SK-N-SH (cell line): Measurements from ENCODE around the gene ASF1B. TPM values are rescaled to one million over a fixed set of nuclear protein-coding genes. Genes with fewer than 3 reads are reported as not detected.

ENCODE experiments used
- CTCF ChIA-PET: fragments of 300-600, 350-600 bp; formaldehyde crosslinking; extraction: SDS; loops from one replicate; lab custom pipeline; 2021; lab: Yijun Ruan, JAX
- POLR2A ChIA-PET: fragments of 350-600 bp; sonication (Branson Sonifier 250); formaldehyde crosslinking; extraction: SDS; loops from one replicate; lab custom pipeline; 2020; ENCODE audit warnings: antibody characterized with exemption, inconsistent platforms; lab: Yijun Ruan, JAX
- DNase-seq: peaks from one replicate; pipeline ENCODE4 v3.0.0; 2012
- H2AFZ ChIP-seq: fragments of 200-600 bp; sonication (generic); 2 replicates; pipeline ENCODE4 v1.8.1; 2016; ENCODE audit warnings: antibody characterized with exemption, mild to moderate bottlenecking, low read depth
- H3F3A ChIP-seq: fragments of 200-600 bp; sonication (generic); replicated peaks from 2 replicates; pipeline ENCODE3; 2016; ENCODE audit warnings: antibody characterized with exemption, mild to moderate bottlenecking; ENCODE audit not compliant: insufficient read depth
- H3K27ac ChIP-seq, 2 experiments: fragments of 200-500 bp in 1 of 2; fragments of 200-600 bp in 1 of 2; sonication (Bioruptor generic) in 1 of 2; sonication (generic), shearing (Covaris generic) in 1 of 2; 2 replicates each; pipeline versions ENCODE4 v1.5.1 to v1.6.1; 2014 to 2016; ENCODE audit warnings: low read depth in 2 of 2, inconsistent platforms in 1 of 2, low read length in 1 of 2, mild to moderate bottlenecking in 1 of 2, mixed read lengths in 1 of 2
- H3K27me3 ChIP-seq: fragments of 200-600 bp; sonication (generic), shearing (Covaris generic); 2 replicates; pipeline ENCODE4 v1.6.1; 2016; ENCODE audit warnings: mixed run types; ENCODE audit not compliant: insufficient read depth
- H3K36me3 ChIP-seq, 2 experiments: fragments of 200-500 bp in 1 of 2; fragments of 200-600 bp in 1 of 2; sonication (Bioruptor generic) in 1 of 2; sonication (generic) in 1 of 2; replicated peaks in 1 of 2; 2 replicates each; pipeline versions ENCODE3 to v1.5.1; 2014 to 2016; ENCODE audit warnings: low read length in 1 of 2, mild to moderate bottlenecking in 1 of 2; ENCODE audit not compliant: insufficient read depth in 2 of 2, control insufficient read depth in 1 of 2
- H3K4me1 ChIP-seq, 2 experiments: fragments of 200-500 bp in 1 of 2; fragments of 200-600 bp in 1 of 2; sonication (Bioruptor generic) in 1 of 2; sonication (generic), shearing (Covaris generic) in 1 of 2; 2 replicates each; pipeline versions ENCODE4 v1.5.1 to v1.6.1; 2014 to 2016; ENCODE audit warnings: low read depth in 1 of 2, low read length in 1 of 2, mixed run types in 1 of 2; ENCODE audit not compliant: insufficient read depth in 2 of 2, control insufficient read depth in 1 of 2
- H3K4me2 ChIP-seq: fragments of 200-600 bp; sonication (generic), shearing (Covaris generic); 2 replicates; pipeline ENCODE4 v1.6.1; 2017; ENCODE audit warnings: mixed run types
- H3K4me3 ChIP-seq, 2 experiments: fragments of 200-500 bp in 1 of 2; fragments of 200-600 bp in 1 of 2; sonication (Bioruptor generic) in 1 of 2; sonication (generic), shearing (Covaris generic) in 1 of 2; 2 replicates each; pipeline versions ENCODE4 v1.5.1 to v1.8.1; 2014 to 2016; ENCODE audit warnings: low read depth in 2 of 2, inconsistent platforms in 1 of 2, low read length in 1 of 2, mild to moderate bottlenecking in 1 of 2, mixed read lengths in 1 of 2, moderate library complexity in 1 of 2
- H3K79me2 ChIP-seq: fragments of 200-600 bp; sonication (generic); 2 replicates; pipeline ENCODE4 v1.8.1; 2017; ENCODE audit warnings: mild to moderate bottlenecking; ENCODE audit not compliant: insufficient read depth
- H3K9ac ChIP-seq: fragments of 200-600 bp; sonication (generic); 2 replicates; pipeline ENCODE4 v1.6.1; 2017; ENCODE audit warnings: mixed run types
- H3K9me2 ChIP-seq: fragments of 200-600 bp; sonication (generic); 2 replicates; pipeline ENCODE4 v1.6.1; 2017; ENCODE audit warnings: mixed run types
- H3K9me3 ChIP-seq: fragments of 200-600 bp; sonication (generic); 2 replicates; pipeline ENCODE4 v1.6.1; 2017; ENCODE audit warnings: mixed run types, mild to moderate bottlenecking, moderate library complexity
- H4K20me1 ChIP-seq: fragments of 200-600 bp; sonication (generic); 2 replicates; pipeline ENCODE4 v1.6.1; 2017; ENCODE audit warnings: mild to moderate bottlenecking, mixed run types; ENCODE audit not compliant: insufficient read depth
- CHD2 ChIP-seq: fragments of 150-350 bp; IDR thresholded peaks from 2 replicates; pipeline ENCODE4 v1.6.1; 2018; ENCODE audit warnings: low read length; ENCODE audit not compliant: partially characterized antibody
- ELF1 ChIP-seq: IDR thresholded peaks from 2 replicates; pipeline ENCODE4 v1.4.0; 2012
- EP300 ChIP-seq, 2 experiments: IDR thresholded peaks; 2 replicates each; pipeline versions ENCODE4 v1.4.0 to v1.6.1; 2012; ENCODE audit warnings: borderline replicate concordance in 1 of 2, low read depth in 1 of 2, low read length in 1 of 2
- FOSL2 ChIP-seq: IDR thresholded peaks from 2 replicates; pipeline ENCODE4 v1.4.0; 2012; ENCODE audit warnings: low read depth, mild to moderate bottlenecking, moderate library complexity, borderline replicate concordance
- FOXM1 ChIP-seq: IDR thresholded peaks from 2 replicates; pipeline ENCODE4 v1.4.0; 2012; ENCODE audit warnings: low read depth, mild to moderate bottlenecking
- GABPA ChIP-seq: IDR thresholded peaks from 2 replicates; pipeline ENCODE4 v1.4.0; 2012; ENCODE audit warnings: low read depth, mild to moderate bottlenecking
- MEF2A ChIP-seq: IDR thresholded peaks from 2 replicates; pipeline ENCODE4 v1.4.0; 2012; ENCODE audit warnings: low read depth, borderline replicate concordance
- MXI1 ChIP-seq: IDR thresholded peaks from 2 replicates; pipeline ENCODE4 v1.6.1; 2012; ENCODE audit warnings: mild to moderate bottlenecking, low read depth, low read length, improper control_type of control experiment
- NRF1 ChIP-seq: IDR thresholded peaks from 2 replicates; pipeline ENCODE4 v1.6.1; 2012; ENCODE audit warnings: low read depth, mild to moderate bottlenecking, low read length
- PBX3 ChIP-seq: IDR thresholded peaks from 2 replicates; pipeline ENCODE4; 2012
- POLR2AphosphoS5 ChIP-seq: IDR thresholded peaks from 2 replicates; pipeline ENCODE4 v1.6.1; 2012; ENCODE audit warnings: low read depth, low read length
- RAD21 ChIP-seq: IDR thresholded peaks from 2 replicates; pipeline ENCODE4 v1.6.1; 2012; ENCODE audit warnings: mild to moderate bottlenecking, low read length
- RCOR1 ChIP-seq: fragments of 150-350 bp; IDR thresholded peaks from 2 replicates; pipeline ENCODE4 v1.6.1; 2017; ENCODE audit warnings: antibody characterized with exemption, low read length
- RFX5 ChIP-seq: IDR thresholded peaks from 2 replicates; pipeline ENCODE4 v1.6.1; 2012; ENCODE audit warnings: mild to moderate bottlenecking, improper control_type of control experiment, low read length
- SMC3 ChIP-seq: IDR thresholded peaks from 2 replicates; pipeline ENCODE4 v1.6.1; 2012; ENCODE audit warnings: low read depth, low read length, improper control_type of control experiment
- TAF1 ChIP-seq: IDR thresholded peaks from 2 replicates; pipeline ENCODE4 v1.6.1; 2012; ENCODE audit warnings: low read depth, mild to moderate bottlenecking, low read length, moderate library complexity, borderline replicate concordance
- TCF12 ChIP-seq: IDR thresholded peaks from 2 replicates; pipeline ENCODE4 v1.4.0; 2012
- TEAD4 ChIP-seq: IDR thresholded peaks from 2 replicates; pipeline ENCODE4 v1.4.0; 2012; ENCODE audit warnings: mild to moderate bottlenecking, borderline replicate concordance; ENCODE audit not compliant: insufficient read depth
- YY1 ChIP-seq: IDR thresholded peaks from 2 replicates; pipeline ENCODE4 v1.4.0; 2012; ENCODE audit warnings: low read depth, mild to moderate bottlenecking
- WGBS: methylation state at CpG from one replicate; pipeline ENCODE4 v1.1.6; 2017; ENCODE audit warnings: low lambda C conversion rate; 5-methylcytosine and 5-hydroxymethylcytosine counted together
- polyA plus RNA-seq, 3 experiments: library from polyadenylated mRNA; depleted of rRNA; stranded (reverse); fragments of >200 nt; gene quantifications; 2 replicates each; pipeline ENCODE4 v1.2.3, GENCODE V29; 2012
- TF ChIP-seq, protein P1 (sequence below): IDR thresholded peaks from 2 replicates; pipeline ENCODE4 v1.4.0; 2012; ENCODE audit warnings: low read depth
- TF ChIP-seq, protein P2 (sequence below): fragments of 200-600 bp; sonication (generic); IDR thresholded peaks from 2 replicates; pipeline ENCODE4 v1.6.1; 2017; ENCODE audit warnings: antibody characterized with exemption, mild to moderate bottlenecking, moderate library complexity
- TF ChIP-seq, protein P3 (sequence below): IDR thresholded peaks from 2 replicates; pipeline ENCODE4 v1.4.0; 2012; ENCODE audit warnings: low read depth, borderline replicate concordance
- TF ChIP-seq, protein P4 (sequence below): fragments of 150-350 bp; IDR thresholded peaks from 2 replicates; pipeline ENCODE4 v1.6.1; 2016; ENCODE audit warnings: mild to moderate bottlenecking, low read depth, low read length
- TF ChIP-seq, protein P5 (sequence below): IDR thresholded peaks from 2 replicates; pipeline ENCODE4 v1.6.1; 2012; ENCODE audit warnings: mild to moderate bottlenecking, low read depth, low read length, moderate library complexity

Gene ASF1B
- polyA plus RNA-seq (2012; rRNA removed): 17.8 and 19.0 TPM in 2 replicates
- polyA plus RNA-seq (2012; cell fraction: cytosol; rRNA removed): 12.3 and 20.2 TPM in 2 replicates
- 9.1 and 10.0 TPM in 2 replicates for polyA plus RNA-seq (2012; cell fraction: nucleus; rRNA removed)

GRCh38 chr19:14136509-14137281 is at the start of gene ASF1B:
Gene ASF1B, minus strand, starts transcription at chr19:14136589. Its CDS starts 133 bp downstream, at chr19:14136456.
- Histone ChIP-seq H3K9me3 (no peaks in the 10 kb centered on the region), H3K4me2 (peak within 1 kb of the TSS; percentile 90), H3K36me3 (no peaks in the 10 kb centered on the region), H3K4me1 (peaks cover 0 to 7% of the 10 kb centered on the region in 2 experiments; a peak in 2 of 4 replicates), H3K27ac (peak within 1 kb of the TSS; percentile 59 to 83), H3K27me3 (no peaks in the 10 kb centered on the region), H4K20me1 (no peaks in the 10 kb centered on the region), H3K4me3 (peak within 1 kb of the TSS; percentile 68 to 89), H3F3A (peaks cover 22% of the 10 kb centered on the region), H3K9me2 (no peaks in the 10 kb centered on the region), H2AFZ (peak within 1 kb of the TSS; percentile 98), H3K9ac (peak within 1 kb of the TSS; percentile 82), H3K79me2 (peaks cover 39% of the 10 kb centered on the region)
- ChIA-PET POLR2A (interaction anchor here (0.6 to 3.1 kb wide), 13 partner anchors 14 to 381 kb away, joined by 3 to 13 read pairs (median 3); partner anchors contain the start of genes DNAJB1, MISP3 and PRKACA), CTCF (interaction anchor here (0.6 to 18.9 kb wide), 56 partner anchors 9 to 1754 kb away, joined by 3 to 256 read pairs (median 4); partner anchors contain the start of genes ADGRE5, MISP3, NANOS3 and PALM3)
- WGBS: under 1% methylated on average over 24 of the region's 78 CpGs
- peak; percentile 98 for DNase-seq
- TF ChIP-seq, protein P1, sequence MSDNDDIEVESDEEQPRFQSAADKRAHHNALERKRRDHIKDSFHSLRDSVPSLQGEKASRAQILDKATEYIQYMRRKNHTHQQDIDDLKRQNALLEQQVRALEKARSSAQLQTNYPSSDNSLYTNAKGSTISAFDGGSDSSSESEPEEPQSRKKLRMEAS: peak; percentile 66
- no peak for TF ChIP-seq RCOR1
- TF ChIP-seq EP300 (IDR thresholded peaks at IDR 0.05; ENCODE audit: borderline replicate concordance in 1 of 2, low read depth in 1 of 2, low read length in 1 of 2): no peak
- TF ChIP-seq NRF1: peak; percentile 40
- TF ChIP-seq FOXM1: 0 out of 2 replicates have a peak, but pooled peaks have one; percentile 7
- no peak for TF ChIP-seq TEAD4
- peak; percentile 63 for TF ChIP-seq SMC3
- peak; percentile 92 for TF ChIP-seq MXI1
- TF ChIP-seq, protein P2, sequence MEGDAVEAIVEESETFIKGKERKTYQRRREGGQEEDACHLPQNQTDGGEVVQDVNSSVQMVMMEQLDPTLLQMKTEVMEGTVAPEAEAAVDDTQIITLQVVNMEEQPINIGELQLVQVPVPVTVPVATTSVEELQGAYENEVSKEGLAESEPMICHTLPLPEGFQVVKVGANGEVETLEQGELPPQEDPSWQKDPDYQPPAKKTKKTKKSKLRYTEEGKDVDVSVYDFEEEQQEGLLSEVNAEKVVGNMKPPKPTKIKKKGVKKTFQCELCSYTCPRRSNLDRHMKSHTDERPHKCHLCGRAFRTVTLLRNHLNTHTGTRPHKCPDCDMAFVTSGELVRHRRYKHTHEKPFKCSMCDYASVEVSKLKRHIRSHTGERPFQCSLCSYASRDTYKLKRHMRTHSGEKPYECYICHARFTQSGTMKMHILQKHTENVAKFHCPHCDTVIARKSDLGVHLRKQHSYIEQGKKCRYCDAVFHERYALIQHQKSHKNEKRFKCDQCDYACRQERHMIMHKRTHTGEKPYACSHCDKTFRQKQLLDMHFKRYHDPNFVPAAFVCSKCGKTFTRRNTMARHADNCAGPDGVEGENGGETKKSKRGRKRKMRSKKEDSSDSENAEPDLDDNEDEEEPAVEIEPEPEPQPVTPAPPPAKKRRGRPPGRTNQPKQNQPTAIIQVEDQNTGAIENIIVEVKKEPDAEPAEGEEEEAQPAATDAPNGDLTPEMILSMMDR: peak; percentile 70
- peak; percentile 75 for TF ChIP-seq GABPA
- no peak for TF ChIP-seq TCF12
- TF ChIP-seq, protein P3, sequence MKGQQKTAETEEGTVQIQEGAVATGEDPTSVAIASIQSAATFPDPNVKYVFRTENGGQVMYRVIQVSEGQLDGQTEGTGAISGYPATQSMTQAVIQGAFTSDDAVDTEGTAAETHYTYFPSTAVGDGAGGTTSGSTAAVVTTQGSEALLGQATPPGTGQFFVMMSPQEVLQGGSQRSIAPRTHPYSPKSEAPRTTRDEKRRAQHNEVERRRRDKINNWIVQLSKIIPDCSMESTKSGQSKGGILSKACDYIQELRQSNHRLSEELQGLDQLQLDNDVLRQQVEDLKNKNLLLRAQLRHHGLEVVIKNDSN: no peak
- TF ChIP-seq ELF1: peak; percentile 73
- TF ChIP-seq, protein P4, sequence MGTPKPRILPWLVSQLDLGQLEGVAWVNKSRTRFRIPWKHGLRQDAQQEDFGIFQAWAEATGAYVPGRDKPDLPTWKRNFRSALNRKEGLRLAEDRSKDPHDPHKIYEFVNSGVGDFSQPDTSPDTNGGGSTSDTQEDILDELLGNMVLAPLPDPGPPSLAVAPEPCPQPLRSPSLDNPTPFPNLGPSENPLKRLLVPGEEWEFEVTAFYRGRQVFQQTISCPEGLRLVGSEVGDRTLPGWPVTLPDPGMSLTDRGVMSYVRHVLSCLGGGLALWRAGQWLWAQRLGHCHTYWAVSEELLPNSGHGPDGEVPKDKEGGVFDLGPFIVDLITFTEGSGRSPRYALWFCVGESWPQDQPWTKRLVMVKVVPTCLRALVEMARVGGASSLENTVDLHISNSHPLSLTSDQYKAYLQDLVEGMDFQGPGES: peak; percentile 73
- no peak for TF ChIP-seq MEF2A
- peak; percentile 93 for TF ChIP-seq RAD21
- no peak for TF ChIP-seq FOSL2
- TF ChIP-seq YY1: no peak
- peak; percentile 89 for TF ChIP-seq POLR2AphosphoS5
- TF ChIP-seq RFX5: peak; percentile 87
- TF ChIP-seq, protein P5, sequence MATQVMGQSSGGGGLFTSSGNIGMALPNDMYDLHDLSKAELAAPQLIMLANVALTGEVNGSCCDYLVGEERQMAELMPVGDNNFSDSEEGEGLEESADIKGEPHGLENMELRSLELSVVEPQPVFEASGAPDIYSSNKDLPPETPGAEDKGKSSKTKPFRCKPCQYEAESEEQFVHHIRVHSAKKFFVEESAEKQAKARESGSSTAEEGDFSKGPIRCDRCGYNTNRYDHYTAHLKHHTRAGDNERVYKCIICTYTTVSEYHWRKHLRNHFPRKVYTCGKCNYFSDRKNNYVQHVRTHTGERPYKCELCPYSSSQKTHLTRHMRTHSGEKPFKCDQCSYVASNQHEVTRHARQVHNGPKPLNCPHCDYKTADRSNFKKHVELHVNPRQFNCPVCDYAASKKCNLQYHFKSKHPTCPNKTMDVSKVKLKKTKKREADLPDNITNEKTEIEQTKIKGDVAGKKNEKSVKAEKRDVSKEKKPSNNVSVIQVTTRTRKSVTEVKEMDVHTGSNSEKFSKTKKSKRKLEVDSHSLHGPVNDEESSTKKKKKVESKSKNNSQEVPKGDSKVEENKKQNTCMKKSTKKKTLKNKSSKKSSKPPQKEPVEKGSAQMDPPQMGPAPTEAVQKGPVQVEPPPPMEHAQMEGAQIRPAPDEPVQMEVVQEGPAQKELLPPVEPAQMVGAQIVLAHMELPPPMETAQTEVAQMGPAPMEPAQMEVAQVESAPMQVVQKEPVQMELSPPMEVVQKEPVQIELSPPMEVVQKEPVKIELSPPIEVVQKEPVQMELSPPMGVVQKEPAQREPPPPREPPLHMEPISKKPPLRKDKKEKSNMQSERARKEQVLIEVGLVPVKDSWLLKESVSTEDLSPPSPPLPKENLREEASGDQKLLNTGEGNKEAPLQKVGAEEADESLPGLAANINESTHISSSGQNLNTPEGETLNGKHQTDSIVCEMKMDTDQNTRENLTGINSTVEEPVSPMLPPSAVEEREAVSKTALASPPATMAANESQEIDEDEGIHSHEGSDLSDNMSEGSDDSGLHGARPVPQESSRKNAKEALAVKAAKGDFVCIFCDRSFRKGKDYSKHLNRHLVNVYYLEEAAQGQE: no peak
- TF ChIP-seq CHD2: peak; percentile 69
- peak; percentile 80 for TF ChIP-seq TAF1
- peak; percentile 97 for TF ChIP-seq PBX3
